Coronary artery (tissue), 2 donors: ENCODE data around the gene CHCHD4.
A peak's percentile ranks its signal among the peaks of the same experiment; 100 is the strongest.

ENCODE experiments used
- DNase-seq: peaks from one replicate; pipeline ENCODE4 v3.0.0-alpha.2; 2017; ENCODE audit warnings: low spot score
- H3K27ac ChIP-seq, 2 donors: fragments of 200-600 bp; sonication (generic); one replicate each; pipeline ENCODE4 v1.5.1; 2016 to 2019
- H3K4me3 ChIP-seq: fragments of 200-600 bp; sonication (generic); 2 replicates; pipeline ENCODE4 v1.5.1; 2016; ENCODE audit warnings: mild to moderate bottlenecking, moderate library complexity
- TF ChIP-seq, protein P1 (sequence below): fragments of 200-600 bp; sonication (generic); IDR thresholded peaks from one replicate; pipeline ENCODE4 v1.5.1; 2019; ENCODE audit warnings: antibody characterized with exemption

The CHCHD4 gene

DNA sequence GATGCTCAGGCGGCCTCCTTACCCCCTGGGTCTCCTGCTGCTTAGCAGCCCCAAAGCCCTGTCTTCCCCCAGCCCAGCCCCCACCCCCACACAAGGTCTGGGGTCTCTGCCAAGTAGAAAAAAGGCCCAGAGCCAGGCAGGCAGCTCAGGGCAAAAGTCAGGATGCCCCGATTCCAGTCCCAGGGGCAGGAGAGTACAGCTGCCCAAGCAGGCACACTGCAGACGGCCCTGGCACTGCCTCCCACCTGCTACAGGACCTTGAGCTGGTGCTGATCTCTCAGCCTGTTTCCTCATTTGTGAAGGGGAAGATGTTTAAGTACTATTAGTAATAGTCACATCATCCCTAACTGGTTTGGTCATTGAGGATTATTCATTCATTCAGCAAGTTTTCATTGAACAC is 12.8 kb upstream of the CHCHD4 start:
- Histone ChIP-seq H3K4me3 (no peak overlapping the region), H3K27ac (peak overlapping the region; percentile 45 to 91)
- DNase-seq, result no peak
- TF ChIP-seq, protein P1, sequence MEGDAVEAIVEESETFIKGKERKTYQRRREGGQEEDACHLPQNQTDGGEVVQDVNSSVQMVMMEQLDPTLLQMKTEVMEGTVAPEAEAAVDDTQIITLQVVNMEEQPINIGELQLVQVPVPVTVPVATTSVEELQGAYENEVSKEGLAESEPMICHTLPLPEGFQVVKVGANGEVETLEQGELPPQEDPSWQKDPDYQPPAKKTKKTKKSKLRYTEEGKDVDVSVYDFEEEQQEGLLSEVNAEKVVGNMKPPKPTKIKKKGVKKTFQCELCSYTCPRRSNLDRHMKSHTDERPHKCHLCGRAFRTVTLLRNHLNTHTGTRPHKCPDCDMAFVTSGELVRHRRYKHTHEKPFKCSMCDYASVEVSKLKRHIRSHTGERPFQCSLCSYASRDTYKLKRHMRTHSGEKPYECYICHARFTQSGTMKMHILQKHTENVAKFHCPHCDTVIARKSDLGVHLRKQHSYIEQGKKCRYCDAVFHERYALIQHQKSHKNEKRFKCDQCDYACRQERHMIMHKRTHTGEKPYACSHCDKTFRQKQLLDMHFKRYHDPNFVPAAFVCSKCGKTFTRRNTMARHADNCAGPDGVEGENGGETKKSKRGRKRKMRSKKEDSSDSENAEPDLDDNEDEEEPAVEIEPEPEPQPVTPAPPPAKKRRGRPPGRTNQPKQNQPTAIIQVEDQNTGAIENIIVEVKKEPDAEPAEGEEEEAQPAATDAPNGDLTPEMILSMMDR, result no peak

DNA sequence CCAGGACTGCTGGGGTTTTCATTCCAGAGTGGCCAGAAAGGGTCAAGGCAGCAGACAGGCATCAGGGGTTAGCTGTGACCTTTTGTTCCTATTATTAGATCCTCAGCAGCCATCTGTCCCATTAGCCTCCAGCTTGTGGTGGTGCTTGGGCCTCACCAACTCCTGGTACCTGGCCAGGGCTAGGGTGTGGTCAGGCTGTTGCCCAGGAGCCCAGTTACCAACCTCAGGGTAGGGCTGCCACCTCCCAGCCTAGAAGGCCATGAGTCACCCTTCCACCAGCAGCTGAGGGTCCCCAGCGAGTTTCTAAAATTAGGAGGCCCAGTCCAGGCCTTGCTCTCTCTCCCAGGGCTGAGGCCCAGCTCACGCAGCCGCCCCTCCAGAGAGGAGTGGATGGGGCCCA is 12.3 kb upstream of the CHCHD4 start:
- DNase-seq, result peak; percentile 82
- TF ChIP-seq, protein P1, result no peak
- Histone ChIP-seq H3K4me3 (no peak overlapping the region), H3K27ac (peak overlapping the region; percentile 45 to 91)

DNA sequence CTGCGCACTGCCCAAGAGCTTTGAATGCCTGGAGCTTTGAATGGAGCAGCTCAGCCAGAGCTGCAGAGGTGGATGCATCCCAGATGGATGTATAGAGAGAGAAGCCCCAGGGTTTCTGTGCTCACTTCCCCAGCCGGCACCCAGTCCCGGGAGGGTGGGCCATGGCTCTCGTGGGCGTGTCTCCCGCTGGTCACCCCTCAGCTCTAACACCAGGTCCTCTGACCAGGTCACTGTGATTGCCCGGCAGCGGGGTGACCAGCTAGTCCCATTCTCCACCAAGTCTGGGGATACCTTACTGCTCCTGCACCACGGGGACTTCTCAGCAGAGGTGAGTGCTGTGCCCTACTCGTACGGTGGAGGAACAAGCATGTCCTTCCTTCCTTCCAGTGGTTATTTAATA is 10.9 kb upstream of the CHCHD4 start:
- Histone ChIP-seq H3K4me3 (no peak overlapping the region), H3K27ac (peak overlapping the region in 1 of 2 donors; percentile 91)
- DNase-seq, result no peak
- TF ChIP-seq, protein P1, result no peak

DNA sequence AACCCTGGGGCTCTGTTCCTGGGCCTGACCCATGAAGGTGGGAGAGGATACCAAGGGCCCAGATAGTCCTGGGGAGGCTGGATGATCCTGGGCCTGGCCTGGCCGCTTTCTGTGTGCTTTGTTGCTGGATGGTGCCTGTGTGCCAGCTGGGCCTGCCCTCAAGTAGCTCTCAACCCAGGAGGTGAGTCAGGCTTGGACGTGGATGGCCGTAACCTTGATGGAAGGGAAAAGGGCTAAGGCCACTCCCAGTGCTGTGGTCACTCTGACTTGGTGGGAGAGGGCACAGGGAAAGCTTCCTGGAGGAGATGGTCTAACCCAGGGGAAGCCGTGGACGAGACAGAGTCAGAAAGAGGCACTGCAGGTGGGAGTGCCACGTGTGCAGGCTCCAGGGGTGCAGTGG is 9.6 kb upstream of the CHCHD4 start:
- no peak overlapping the region for H3K4me3 ChIP-seq
- TF ChIP-seq, protein P1, result no peak
- DNase-seq, result peak; percentile 69
- peak overlapping the region in 1 of 2 donors; percentile 25 for H3K27ac ChIP-seq

DNA sequence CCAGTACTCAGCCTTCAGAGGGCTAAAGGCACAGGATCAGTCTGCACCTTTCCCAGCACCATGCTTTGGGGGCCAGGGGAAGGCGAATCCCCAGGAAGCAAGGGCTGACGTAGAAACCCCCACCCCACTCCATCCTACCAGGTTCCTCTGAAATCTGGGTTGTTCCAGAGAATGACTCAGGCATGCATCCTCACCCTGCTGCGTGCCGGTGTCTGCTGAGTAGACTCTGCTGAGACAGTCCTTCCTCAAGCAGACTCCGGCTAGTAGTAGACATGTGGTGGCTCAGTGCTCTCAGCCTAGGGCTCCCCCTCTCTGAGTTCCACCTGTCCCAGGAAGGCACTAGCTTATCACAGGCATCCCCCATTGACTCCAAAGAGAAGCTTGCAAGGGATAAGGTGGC is 9.2 kb upstream of the CHCHD4 start:
- Histone ChIP-seq H3K27ac (peak overlapping the region in 1 of 2 donors; percentile 25), H3K4me3 (no peak overlapping the region)
- DNase-seq, result no peak
- TF ChIP-seq, protein P1, result no peak

DNA sequence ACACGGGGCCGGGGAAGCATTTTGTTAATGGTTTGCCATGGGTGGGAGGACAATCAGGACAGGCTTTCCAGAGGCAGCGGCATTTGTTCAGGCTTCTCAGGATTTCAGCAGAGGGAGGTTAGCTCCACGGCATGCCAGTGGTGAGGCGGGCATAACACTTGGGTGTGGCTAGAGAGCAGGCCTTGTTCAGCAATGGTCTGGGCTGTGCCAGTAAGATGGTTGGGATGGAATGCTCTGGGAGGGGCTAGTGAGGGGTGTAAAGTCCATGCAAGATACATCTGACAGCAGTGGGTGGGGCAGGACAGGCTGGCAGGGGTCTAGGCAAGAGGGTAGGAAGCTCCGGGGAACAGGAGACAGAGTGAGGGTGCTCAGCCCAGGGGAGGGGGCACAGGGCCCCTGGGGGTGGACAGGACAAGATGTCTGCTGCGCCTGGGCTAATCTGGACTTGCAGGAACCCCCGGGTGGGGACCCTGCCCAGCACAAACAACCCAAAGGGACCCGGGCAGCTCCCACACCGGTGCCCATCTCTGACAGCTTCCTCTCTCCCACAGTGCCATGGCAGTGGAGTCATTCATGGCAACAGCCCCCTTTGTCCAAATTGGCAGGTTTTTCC is 8.6 kb upstream of the CHCHD4 start:
- DNase-seq, result no peak
- Histone ChIP-seq H3K4me3 (no peak overlapping the region), H3K27ac (peak overlapping the region in 1 of 2 donors; percentile 26)
- TF ChIP-seq, protein P1, result no peak

DNA sequence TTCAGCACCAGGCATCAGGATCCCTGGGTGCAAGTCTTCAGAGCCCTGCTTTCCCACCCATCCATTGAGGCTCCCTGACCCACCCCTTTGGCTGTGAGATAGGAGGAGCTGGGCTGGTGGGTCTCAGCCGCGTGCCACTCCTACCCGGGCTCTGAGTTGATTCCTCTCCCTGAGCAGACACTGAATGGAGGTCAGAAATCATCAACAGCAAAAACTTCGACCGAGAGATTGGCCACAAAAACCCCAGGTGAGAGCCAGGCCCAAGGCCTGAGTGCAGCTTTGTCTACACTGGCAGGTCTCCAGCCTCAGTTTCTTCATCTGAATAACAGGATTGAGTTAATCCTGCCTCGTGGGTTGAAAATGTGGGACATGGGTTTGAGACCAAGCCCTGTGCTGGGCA is 8.0 kb upstream of the CHCHD4 start:
- no peak for DNase-seq
- Histone ChIP-seq H3K27ac (no peak overlapping the region), H3K4me3 (no peak overlapping the region)
- TF ChIP-seq, protein P1, result no peak
